Pancreas (tissue), 10 donors: ENCODE data around the gene ASTN2. TPM values are rescaled to one million over a fixed set of nuclear protein-coding genes. Genes with fewer than 3 reads are reported as not detected.

ENCODE experiments used
- ATAC-seq, 4 donors: fragments of 200-7000 bp; cut with Tn5 transposase; one replicate each; pipeline versions ENCODE4 v1.8.0 to v1.9.1; 2020; ENCODE audit warnings: mild to moderate bottlenecking in 4 of 4, moderate library complexity in 4 of 4
- DNase-seq, 6 donors: peaks; one replicate each; pipeline ENCODE4 v3.0.0-alpha.2; 2020
- FAIRE-seq: peaks from 2 replicates; lab custom pipeline; 2012; peaks lifted over from hg19 to GRCh38; lab: Jason Lieb, UNC
- H3K27ac ChIP-seq, 4 donors: fragments of 200-600 bp; sonication (generic); 1 replicate in 3 of 4; 2 replicates in 1 of 4; pipeline versions ENCODE4 v1.5.0 to v1.8.0; 2020
- H3K27me3 ChIP-seq, 4 donors: fragments of 200-600 bp; one replicate each; pipeline ENCODE4 v1.8.0; 2021
- H3K36me3 ChIP-seq, 3 donors: fragments of 200-600 bp; sonication (generic) in 1 of 3; one replicate each; pipeline versions ENCODE4 v1.5.0 to v1.8.0; 2020 to 2021
- H3K4me1 ChIP-seq, 3 donors: fragments of 200-600 bp; one replicate each; pipeline ENCODE4 v1.8.0; 2021
- H3K4me3 ChIP-seq, 4 donors: fragments of 200-600 bp; sonication (generic) in 2 of 4; one replicate each; pipeline versions ENCODE4 v1.5.0 to v1.8.0; 2020 to 2021
- H3K9me3 ChIP-seq, 4 donors: fragments of 200-600 bp; one replicate each; pipeline ENCODE4 v1.8.0; 2021
- CTCF ChIP-seq, 4 donors: fragments of 200-600 bp; sonication (generic) in 3 of 4; IDR thresholded peaks; one replicate each; pipeline versions ENCODE4 v1.5.0 to v1.8.0; 2021; ENCODE audit warnings: antibody characterized with exemption in 4 of 4
- WGBS, 2 donors: extraction: QIAGEN DNeasy Blood & Tissue Kit; methylation state at CpG; one replicate each; pipeline ENCODE4 v1.1.7; 2013; 5-methylcytosine and 5-hydroxymethylcytosine counted together
- intact Hi-C, 3 donors: fragments of 100-400 bp; cut with DNase I; formaldehyde crosslinking; loops; one replicate each; pipeline versions ENCODE4 v1.11.1 to v1.14.2; 2022
- polyA plus RNA-seq, 2 donors: library from polyadenylated mRNA; stranded (reverse); fragments of 200-250 nt; gene quantifications; one replicate each; pipeline ENCODE4 v1.2.3, GENCODE V29; 2013
- total RNA-seq, 6 donors: library from RNA; stranded (reverse); fragmentation: NEBNext Ultra II Directional in 4 of 6; extraction: Animal tissue kit (Norgen Biotek cat#: 25700) in 4 of 6; gene quantifications; one replicate each; pipeline versions ENCODE4 v1.2.1 to v1.2.4, GENCODE V29; 2021 to 2023
- donor health status: healthy with polysubstance abuse.
- donor health status: DM: no; HTN: no; CAD: no; lungs with moderate emphysema.
- donor health status: DM: no; HTN: no; CAD: no.
- donor health status: control.
- donor health status: control.
- donor health status: Bipolar disorder and iron deficiency.
- donor health status: DM: yes; HTN: yes; CAD: no.
- donor health status: DM: no; HTN: no; CAD: no.
- donor health status: DM: no; HTN: no; CAD: no.
- donor health status: DM: yes; HTN: yes; CAD: no.

ASTN2 gene
- total and polyA plus RNA-seq, 8 donors, result 1.3 to 11.9 (median 6.7) TPM

GRCh38 chr9:117245175-117245829 is 169.6 kb downstream of the ASTN2 start:
- intact Hi-C loops, result loop anchor here in 1 of 3 donors (10.0 kb wide), 1 partner anchor 169 kb away; the partner anchor contains the start of gene ASTN2
- ATAC-seq, result no peak
- H3K27me3 ChIP-seq, result no peaks in the 10 kb centered on the region
- no peak overlapping the region for H3K4me3 ChIP-seq
- DNase-seq, result no peak
- TF ChIP-seq CTCF (IDR thresholded peaks at IDR 0.05), result no peak
- H3K9me3 ChIP-seq, result no peaks in the 10 kb centered on the region
- WGBS, 2 donors, result 78 to 82% methylated on average over 8 of the region's 8 CpGs
- H3K36me3 ChIP-seq, result no peaks in the 10 kb centered on the region
- no peak for FAIRE-seq
- H3K27ac ChIP-seq, result no peak overlapping the region
- no peaks in the 10 kb centered on the region for H3K4me1 ChIP-seq

- Histone ChIP-seq H3K9me3 (no peaks in the 10 kb centered on the region), H3K4me1 (no peaks in the 10 kb centered on the region), H3K4me3 (no peak overlapping the region), H3K27me3 (no peaks in the 10 kb centered on the region), H3K36me3 (no peaks in the 10 kb centered on the region), H3K27ac (no peak overlapping the region)
- no peak for DNase-seq
- TF ChIP-seq CTCF (IDR thresholded peaks at IDR 0.05), result no peak
- WGBS, 2 donors, result 86 to 91% methylated on average over 3 of the region's 3 CpGs
- intact Hi-C loops, result loop anchor here in 1 of 3 donors (10.0 kb wide), 1 partner anchor 173 kb away; the partner anchor contains the start of gene ASTN2
- no peak for FAIRE-seq
- ATAC-seq, result no peak
Observed at GRCh38 chr9:117242082-117242481, 172.8 kb downstream of the ASTN2 start.

GRCh38 chr9:117239428-117239827 is 175.4 kb downstream of the ASTN2 start:
- Histone ChIP-seq H3K9me3 (no peaks in the 10 kb centered on the region), H3K36me3 (no peaks in the 10 kb centered on the region), H3K4me3 (no peak overlapping the region), H3K4me1 (no peaks in the 10 kb centered on the region), H3K27ac (no peak overlapping the region), H3K27me3 (no peaks in the 10 kb centered on the region)
- TF ChIP-seq CTCF (IDR thresholded peaks at IDR 0.05), result no peak
- no peak for FAIRE-seq
- intact Hi-C loops, result no loop called here
- no peak for ATAC-seq
- DNase-seq, result no peak
- 77 to 90% methylated on average over 1 of the region's 1 CpG for WGBS, 2 donors

- no peak for FAIRE-seq
- intact Hi-C loops, result no loop called here
- no peak overlapping the region for H3K27ac ChIP-seq
- ATAC-seq, result no peak
- TF ChIP-seq CTCF (IDR thresholded peaks at IDR 0.05), result no peak
- H3K4me3 ChIP-seq, result no peak overlapping the region
- no peaks in the 10 kb centered on the region for H3K4me1 ChIP-seq
- H3K9me3 ChIP-seq, result no peaks in the 10 kb centered on the region
- H3K27me3 ChIP-seq, result no peaks in the 10 kb centered on the region
- WGBS, 2 donors, result 80 to 87% methylated on average over 6 of the region's 6 CpGs
- DNase-seq, result no peak
- no peaks in the 10 kb centered on the region for H3K36me3 ChIP-seq
Observed at GRCh38 chr9:117234103-117234502, 180.8 kb downstream of the ASTN2 start.

GRCh38 chr9:117233016-117233415 is 181.8 kb downstream of the ASTN2 start:
- intact Hi-C loops, result no loop called here
- WGBS, 2 donors, result 78 to 81% methylated on average over 4 of the region's 4 CpGs
- H3K27ac ChIP-seq, result no peak overlapping the region
- no peaks in the 10 kb centered on the region for H3K36me3 ChIP-seq
- no peak for ATAC-seq
- no peak overlapping the region for H3K4me3 ChIP-seq
- H3K9me3 ChIP-seq, result no peaks in the 10 kb centered on the region
- TF ChIP-seq CTCF (IDR thresholded peaks at IDR 0.05), result no peak
- no peaks in the 10 kb centered on the region for H3K4me1 ChIP-seq
- FAIRE-seq, result no peak
- no peak for DNase-seq
- no peaks in the 10 kb centered on the region for H3K27me3 ChIP-seq
